VCaP (cell line): ENCODE measurements around the gene RASA4B.
"Not testable (repeated sequence)": the region's sequence is repeated elsewhere in the genome, so short reads cannot be mapped to it uniquely, and the experiment has no call there.

Source experiments
- H3K27ac ChIP-seq: fragments of 450-650 bp; 2 replicates; pipeline ENCODE4 v1.5.1; 2017

Gene RASA4B

DNA sequence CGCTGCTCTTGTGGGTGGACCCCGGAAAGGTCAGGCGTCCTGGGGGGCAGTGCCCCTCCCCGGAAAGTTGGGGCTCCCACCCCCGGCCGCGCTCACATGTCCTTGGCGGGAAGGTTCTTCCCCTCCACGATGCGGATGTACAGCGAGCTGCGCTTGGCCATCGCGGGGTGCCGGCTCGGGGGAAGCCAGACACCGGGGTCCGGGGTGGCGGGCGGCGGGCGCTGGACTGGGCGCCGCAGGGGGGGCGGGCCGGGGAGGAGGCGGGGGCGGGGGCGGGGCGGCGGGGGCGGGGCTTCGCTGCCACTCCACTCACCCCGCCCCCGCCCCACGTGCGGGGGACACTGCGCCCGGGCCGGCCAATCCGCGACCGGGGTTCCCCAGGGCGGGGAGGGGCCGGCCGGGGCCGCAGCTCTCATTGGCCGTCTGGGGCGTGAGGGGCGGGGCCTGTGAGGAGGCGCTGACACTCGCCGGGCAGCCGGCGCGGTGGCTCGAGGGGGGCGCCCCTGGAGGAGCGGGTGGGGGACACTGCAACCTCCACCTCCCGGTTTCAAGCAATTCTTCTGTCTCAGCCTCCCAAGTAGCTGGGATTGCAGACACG lies at the start of gene RASA4B:
TSS of gene RASA4B (minus strand) at position 228 of the 598 bp plus-strand sequence. CDS start at position 161, 67 bp downstream.
- H3K27ac ChIP-seq: not testable (repeated sequence)

DNA sequence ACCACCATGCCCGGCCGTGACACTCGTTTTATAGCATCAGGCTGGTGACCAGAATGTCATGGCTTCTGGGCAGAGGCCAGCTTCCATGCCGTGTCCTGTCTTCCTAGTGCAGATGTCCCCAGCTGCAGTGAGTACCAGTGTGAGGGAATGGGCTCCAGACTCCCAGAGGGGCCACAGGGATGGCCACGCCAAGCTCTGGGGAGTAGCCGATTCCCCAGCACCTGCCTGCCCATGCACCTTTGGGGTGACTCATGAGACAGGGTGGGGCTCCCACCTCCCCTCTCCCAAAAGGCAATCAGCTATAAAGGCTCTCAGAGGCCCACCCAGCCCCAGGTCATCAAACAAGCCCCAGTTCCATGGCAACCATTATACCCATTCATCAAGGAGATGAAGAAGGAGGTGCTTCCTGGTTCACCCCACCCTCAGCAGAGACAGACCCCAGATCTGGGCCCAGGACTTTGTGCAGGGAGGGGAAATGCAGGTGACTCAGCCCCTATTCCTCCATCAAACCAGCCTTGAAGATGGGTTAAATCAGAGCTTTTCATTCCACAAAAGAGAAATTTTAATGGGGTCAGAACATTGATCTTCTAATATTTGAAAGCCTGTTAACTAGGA lies 33.3 kb upstream of the RASA4B start, which contains the start of gene SPDYE2:
TSS of gene SPDYE2 (plus strand) at position 419 of the 615 bp plus-strand sequence. CDS start 2,030 bp downstream, outside the sequence.
- not testable (repeated sequence) for H3K27ac ChIP-seq

DNA sequence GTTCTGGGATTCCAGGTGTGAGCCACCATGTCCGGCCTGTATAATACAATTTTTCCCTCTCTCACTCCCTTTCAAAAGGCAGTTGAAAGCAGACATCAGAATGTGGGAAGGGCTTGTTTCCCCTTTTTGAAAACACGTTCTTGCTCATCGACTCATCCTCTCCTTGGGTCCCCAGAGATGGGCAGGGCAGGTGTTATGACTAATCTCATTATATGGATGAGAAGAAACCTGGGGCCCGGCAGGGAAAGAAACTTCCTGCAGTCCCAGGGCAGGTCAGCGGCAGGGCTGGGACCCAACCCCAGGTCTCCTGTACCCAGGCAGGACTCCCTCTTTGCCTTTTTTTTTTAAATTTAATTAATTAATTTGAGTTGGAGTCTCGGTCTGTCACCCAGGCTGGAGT lies 28.8 kb upstream of the RASA4B start:
- H3K27ac ChIP-seq: not testable (repeated sequence)

DNA sequence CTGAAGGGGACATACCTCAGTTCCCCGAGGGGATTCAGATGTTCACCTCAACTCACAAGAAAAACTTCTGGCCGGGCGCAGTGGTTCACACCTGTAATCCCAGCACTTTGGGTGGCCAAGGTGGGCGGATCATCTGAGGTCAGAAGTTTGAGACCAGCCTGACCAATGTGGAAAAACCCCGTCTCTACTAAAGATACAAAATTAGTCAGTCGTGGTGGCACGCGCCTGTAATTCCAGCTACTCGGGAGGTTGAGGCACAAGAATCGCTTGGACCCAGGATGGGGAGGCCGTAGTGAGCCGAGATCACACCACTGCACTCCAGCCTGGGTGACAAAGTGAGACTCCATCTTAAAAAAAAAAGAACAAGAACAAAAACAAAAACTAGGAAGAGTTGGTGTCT lies 27.7 kb upstream of the RASA4B start:
- not testable (repeated sequence) for H3K27ac ChIP-seq

DNA sequence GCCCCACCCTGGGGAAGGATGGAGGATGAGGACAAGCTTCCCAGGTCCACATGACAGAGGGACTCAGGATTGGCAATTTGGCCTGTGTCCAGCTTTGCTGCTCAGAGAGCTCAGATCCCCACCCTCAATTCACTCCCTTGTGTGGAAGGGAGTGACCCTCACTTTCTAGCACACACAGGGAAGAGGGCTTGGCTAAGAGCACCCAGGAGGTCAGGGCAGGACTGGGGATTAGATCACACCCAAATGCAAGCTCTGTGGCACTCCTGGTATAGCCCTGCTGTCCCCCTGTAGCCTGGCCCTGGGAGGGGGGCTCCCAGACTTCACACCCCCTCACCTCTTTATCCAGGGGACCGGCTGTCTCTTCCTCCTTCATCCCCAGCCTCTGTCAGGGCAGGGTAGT lies 26.8 kb upstream of the RASA4B start:
- not testable (repeated sequence) for H3K27ac ChIP-seq

DNA sequence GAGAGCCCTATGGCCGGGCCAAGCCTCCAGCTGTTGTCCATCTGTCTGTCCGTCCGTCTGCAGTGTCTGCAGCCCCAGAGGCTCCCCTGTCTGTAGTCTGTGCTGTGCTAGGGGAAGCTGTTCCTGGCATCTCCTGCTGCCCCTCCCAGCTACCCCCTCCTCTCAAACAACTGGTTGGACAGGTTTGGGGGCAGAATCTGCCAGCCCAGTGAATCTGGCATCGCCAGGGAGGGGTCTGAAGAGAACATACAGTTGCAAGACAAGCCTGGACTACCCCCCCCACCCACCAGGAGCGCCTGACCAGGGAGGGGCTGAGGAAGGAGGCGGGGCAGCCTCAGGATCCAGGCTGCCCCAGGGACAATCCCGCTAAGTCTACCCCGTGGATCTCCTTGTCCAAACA lies 26.0 kb upstream of the RASA4B start, which contains the start of gene UPK3BL2:
TSS of gene UPK3BL2 (minus strand) at position 101 of the 400 bp plus-strand sequence. CDS start at position 41, 60 bp downstream.
- H3K27ac ChIP-seq: not testable (repeated sequence)

DNA sequence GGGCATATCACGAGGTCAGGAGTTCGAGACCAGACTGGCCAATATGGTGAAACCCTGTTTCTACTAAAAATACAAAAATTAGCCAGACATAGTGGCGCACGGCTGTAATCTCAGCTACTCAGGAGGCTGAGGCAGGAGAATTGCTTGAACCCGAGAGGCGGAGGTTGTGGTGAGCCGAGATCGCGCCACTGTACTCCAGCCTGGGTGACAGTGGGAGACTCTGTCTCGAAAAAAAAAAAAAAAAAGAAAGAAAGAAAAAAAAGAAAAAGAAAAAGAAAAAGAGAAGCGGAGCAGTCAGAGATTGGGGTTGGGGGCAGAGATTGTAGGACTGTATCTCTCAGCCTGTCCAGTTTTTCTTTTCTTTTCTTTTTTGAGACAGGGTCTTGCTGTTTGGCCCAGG lies 25.2 kb upstream of the RASA4B start:
- H3K27ac ChIP-seq: not testable (repeated sequence)

DNA sequence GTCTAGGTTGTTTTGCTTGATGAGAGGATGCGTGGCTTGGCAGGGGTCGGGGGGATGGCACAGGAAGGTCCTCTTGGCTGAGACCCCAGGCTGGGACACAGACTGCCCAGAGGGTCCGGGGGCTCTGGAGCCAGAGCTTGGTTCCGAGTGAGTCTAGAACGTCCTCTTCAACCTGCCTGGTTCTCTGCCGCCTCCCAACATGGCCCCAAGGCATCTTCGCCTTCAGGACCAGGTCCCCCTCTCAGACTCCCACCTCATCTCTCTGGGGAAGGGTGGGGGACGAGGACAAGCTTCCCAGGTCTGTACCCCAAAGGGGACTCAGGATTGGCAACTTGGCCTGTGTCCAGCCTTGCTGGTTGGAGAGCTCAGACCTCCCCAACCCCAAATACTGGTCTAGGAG lies 24.5 kb upstream of the RASA4B start:
- H3K27ac ChIP-seq: not testable (repeated sequence)

DNA sequence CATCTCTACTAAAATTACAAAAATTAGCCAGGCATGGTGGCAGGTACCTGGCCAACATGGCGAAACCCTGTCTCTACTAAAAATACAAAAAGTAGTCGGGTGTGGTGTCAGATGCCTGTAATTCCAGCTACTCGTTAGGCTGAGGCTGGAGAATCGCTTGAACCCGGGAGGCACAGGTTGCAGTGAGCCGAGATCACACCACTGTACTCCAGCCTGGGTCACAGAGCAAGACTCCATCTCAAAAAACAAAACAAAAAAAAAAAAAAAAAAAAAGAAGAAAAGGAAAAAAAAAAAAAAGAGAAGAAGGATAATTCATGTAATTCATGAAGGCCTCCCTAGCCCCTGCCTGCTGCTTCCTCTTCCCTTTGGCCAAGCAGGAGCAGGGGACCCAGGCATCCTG lies 23.0 kb upstream of the RASA4B start:
- H3K27ac ChIP-seq: not testable (repeated sequence)

DNA sequence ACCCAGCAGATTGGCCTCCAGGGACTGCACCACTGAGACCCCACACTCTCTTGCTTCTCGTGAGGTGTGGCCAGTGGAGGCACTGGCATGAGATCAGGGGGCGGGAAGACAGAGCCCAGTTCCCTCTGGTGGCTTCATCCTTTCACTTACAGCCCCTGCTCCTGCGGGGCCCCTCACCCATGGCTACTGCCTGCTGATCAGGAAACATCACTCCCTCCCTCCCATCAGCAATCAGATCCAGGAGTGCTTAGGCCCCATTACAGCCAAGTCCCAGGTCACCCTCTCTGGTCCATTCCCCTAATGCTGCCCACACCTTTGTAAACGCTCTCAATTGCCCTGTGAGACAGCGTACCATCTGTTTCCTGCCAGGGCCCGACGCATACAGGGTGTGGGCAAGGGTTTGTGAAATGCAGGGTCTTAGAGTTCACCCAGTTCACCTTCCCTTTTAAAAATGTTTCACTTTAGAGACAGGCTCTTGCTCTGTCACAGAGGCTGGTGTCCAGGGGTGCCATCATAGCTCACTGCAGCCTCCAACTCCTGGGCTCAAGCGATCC lies 17.6 kb upstream of the RASA4B start:
- not testable (repeated sequence) for H3K27ac ChIP-seq

DNA sequence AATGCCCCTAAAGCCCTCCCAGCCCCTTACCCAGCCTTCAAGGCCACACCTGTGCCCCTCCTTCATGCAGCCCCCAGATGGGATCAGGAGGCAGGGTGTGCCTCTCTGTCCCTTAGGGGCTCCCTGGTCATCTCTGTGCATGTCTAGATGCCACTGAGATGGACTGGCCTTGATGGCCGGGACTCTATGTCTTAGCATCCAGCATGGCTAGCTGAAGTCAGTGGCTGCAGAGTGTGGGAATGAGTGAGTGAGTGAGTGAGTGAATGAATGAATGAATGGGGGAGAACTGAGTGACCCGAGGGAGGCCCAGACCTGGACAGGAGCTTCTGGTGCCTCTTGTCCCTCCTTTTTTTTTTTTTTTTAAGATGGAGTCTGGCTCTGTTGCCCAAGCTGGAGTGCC lies 14.6 kb upstream of the RASA4B start:
- not testable (repeated sequence) for H3K27ac ChIP-seq

DNA sequence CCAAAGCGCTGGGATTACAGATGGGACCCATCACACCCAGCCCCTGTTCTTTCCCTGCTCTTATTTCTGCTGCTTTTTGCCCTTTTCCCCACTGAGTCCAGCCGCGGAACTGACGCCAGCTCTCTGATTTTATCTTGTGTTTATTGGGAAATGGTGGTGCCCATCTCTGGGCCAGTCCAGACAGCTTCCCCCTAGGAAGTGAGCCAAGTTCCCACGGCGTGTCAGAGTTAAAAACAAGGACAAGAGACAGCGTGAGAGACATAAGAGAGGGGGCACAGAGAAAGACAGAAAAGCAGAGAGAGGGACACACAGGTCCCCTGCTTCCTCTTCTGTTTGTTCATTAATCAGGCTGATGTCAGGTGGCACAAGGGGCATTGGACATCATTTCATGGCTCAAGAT lies 14.0 kb upstream of the RASA4B start:
- H3K27ac ChIP-seq: not testable (repeated sequence)

DNA sequence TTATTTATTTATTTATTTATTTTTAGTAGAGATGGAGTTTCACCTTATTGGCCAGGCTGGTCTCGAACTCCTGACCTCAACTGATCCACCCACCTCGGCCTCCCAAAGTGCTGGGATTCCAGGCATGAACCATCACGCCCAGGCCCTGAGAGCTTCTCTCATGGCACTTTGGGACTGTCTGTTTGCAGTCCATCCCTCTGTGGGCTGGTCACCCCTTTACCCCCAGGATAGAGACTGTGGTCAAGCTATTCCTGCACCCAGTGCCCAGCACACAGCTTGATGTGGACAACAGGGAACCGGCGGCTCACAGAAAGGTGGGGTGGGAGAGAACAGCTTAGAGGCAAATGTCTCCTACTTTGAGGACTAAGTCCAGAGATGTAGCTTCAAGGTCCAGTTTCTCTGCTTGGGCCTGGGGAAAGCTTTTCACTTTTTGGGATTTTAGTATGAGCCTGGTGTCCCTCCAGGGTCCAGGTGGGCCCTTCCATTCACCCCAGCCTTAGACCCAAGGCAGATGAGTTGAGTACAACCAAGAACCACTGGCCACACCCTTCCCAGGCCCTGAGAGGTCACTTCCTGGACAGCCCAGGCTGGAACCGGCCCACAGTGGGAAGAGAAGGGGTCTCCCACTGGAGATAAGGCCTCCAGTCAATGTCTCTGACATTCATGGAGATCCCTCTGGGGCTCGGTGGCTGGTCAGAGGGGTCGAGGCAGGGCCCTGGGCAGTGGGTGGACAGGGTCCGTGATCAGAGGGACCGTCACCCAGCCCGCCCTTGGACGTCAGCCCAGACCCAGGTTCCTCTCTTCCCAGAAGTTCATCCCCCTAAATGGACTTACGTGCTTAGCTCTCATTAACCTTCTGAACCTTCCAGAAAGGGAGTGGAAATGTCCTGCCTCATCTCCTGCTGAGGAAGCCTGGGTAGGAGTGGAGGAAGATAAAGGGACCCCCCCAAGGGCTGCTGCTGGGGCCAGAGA lies 10.5 kb upstream of the RASA4B start:
- not testable (repeated sequence) for H3K27ac ChIP-seq

DNA sequence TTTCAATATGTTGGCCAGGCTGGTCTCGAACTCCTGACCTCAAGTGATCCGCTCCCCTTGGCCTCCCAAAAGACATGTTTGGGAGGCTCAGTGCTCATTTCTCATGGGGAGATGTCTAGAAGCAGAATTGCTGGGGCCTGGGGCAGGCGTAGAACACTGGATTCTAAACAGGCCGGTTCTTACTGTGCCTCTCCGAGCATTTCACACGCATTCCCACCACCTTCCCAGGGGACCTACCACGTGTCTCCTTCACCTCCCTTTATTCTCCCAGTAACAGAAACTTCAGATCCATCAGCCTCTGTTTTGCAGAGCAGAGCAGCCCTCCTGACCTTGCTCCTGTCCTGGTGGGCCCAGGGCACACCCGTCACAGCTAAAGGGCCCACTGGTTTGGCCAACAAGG lies 9.6 kb upstream of the RASA4B start:
- H3K27ac ChIP-seq: not testable (repeated sequence)

DNA sequence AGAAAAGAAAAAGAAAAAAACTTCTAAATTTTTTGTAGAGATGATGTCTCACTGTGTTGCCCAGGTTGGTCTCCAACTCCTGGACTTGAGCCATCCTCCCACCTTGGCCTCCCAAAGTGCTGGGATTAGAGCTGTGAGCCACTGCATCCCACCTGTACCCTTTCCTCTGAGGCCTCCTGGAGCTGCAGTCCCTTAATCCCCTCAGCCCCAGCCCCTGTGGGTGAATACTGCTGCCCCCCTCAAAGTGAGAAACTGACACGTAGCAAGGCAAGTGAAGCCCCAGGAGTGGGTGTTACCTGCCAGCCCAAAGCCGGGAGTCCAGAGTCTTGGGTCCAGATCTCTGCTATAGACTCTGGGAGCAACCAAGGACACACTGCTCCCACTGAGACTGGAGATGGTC lies 7.2 kb upstream of the RASA4B start:
- H3K27ac ChIP-seq: not testable (repeated sequence)

DNA sequence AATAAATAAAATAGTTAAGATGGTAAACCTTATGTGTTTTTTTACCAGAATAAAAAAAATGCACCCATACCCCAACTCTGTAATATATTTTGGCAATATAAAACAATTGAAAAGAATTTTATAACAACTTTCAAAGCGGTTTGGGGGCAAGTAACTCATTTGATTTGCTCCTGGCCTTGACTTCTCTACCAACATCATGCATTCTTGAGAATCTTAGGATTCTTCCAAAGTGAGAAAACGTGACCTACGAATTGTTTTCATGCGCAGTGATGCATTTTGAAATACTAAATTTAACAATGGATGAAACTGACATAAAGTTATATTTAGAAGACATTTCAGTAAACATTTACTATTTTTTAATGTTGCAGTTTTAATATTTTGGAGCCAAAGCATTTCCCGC lies 3.2 kb upstream of the RASA4B start:
- H3K27ac ChIP-seq: not testable (repeated sequence)

DNA sequence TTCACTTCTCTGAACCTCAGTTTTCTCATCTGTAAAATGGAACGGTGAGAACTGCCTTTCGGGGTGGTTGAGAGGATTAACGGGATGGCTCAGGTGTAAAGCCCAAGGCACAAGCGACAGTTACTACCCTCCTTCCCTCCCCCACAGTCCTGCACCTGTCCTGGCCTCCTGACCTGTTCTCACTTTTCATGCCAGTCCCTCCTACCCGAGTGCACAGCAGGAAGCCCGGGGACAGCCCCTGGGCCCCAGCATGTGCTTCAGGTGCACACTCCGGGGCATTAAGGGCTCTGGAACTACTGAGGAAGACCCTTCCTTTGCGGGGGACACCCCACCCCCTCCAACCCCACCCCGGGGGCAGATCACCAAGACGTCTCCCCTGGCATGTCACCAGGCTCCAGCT lies 626 bp downstream of the RASA4B start:
- H3K27ac ChIP-seq: not testable (repeated sequence)

DNA sequence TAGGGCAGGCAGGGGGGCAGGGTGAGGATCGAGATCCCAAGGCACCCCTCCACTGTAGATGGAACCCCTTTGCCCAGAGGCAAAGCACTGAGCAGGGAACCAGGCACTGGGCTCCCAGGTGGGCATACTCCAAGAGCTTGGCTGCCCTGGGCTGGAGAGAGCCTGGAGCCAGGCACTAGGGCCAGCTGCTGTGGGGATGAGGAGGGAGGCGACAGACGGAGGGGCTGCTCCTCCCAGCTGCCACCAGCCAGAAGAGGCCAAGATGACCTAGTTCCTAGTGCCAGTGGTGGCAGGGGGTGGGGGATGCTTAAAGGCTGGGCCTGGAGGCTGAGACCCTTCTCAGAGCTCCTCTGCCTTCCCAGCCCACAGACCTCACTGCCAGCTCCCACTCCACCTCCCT lies 1.7 kb downstream of the RASA4B start:
- not testable (repeated sequence) for H3K27ac ChIP-seq

DNA sequence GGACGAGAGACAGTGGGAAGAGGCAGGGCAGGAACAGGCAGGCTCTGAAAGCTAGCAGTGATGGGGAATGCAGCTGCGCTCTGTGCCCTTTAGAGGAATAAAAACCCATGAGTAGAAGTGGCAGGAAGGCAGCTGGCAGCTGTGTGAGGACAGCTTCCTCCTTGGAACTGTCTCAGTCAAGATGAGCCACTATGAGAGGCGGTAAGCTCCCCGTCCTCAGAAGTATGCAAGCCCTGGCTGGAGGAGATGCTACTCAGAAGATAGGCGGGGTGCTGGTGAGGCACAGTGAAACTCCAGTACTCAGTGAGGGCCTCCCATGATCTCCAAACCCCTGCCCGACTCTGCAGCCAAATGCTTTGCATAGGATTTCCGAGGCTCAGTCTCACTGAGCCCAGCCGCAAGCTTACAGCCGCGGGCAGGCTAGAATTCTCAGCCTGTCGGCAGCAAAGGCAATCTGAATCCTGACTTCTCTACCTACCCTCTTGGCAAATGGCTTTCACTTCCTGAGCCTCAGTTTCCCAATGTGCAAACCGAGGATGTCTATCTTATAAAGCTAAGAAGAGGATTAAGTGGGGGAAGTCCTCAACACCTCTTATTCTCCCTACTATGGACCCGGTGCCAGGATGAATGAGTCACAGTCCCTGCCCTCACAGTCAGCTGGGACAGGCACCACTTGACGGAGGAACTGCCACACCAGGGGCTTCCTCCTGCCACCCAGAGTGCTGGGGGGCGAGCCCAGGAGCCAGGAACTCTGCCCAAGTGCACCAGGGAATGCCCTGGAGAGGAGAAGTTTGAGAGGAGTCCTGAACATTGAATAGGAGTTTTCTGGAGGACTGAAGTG lies 2.5 kb downstream of the RASA4B start:
- not testable (repeated sequence) for H3K27ac ChIP-seq

DNA sequence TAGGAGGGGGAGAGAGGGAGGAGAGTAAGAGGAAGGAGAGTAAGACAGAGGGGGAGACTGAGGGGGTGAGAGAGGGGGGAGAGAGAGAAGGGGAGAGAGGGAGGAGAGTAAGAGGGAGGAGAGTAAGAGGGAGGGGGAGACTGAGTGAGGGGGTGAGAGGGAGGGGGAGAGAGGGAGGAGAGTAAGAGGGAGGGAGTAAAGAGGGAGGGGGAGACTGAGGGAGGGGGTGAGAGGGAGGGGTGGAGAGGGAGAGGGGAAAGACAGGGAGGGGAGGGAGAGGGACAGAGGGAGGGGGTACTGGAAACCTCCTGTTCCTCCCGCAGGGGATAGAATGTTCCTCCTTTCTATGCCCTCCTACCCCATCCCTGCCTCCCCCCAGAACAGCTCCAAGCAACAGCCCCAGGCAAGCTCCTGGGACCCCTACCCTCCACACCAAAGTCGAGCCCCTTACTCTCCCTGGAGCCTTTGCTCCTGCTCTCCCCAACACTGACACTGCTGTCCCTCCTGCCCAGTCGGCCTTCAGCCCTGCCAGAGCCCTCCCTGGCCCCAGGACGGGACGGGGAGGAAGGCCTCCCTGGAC lies 4.8 kb downstream of the RASA4B start:
- H3K27ac ChIP-seq: not testable (repeated sequence)
